Measurements from ENCODE around the gene SOCS2. TPM values are rescaled to one million over a fixed set of nuclear protein-coding genes. Genes with fewer than 3 reads are reported as not detected.

The SOCS2 gene, protein sequence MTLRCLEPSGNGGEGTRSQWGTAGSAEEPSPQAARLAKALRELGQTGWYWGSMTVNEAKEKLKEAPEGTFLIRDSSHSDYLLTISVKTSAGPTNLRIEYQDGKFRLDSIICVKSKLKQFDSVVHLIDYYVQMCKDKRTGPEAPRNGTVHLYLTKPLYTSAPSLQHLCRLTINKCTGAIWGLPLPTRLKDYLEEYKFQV
- total RNA-seq (2016; rRNA removed; fragmentation: Illumina TruSeq; extraction: Trizol): 1.5 and 2.4 TPM in 2 replicates
- 0.53 and 0.61 TPM in 2 replicates for total RNA-seq (2016; cell fraction: cytosol; rRNA removed; fragmentation: Illumina TruSeq; extraction: Trizol; ENCODE audit: low read depth)
- 1.4 and 1.9 TPM in 2 replicates for total RNA-seq (2016; cell fraction: insoluble cytoplasmic fraction; rRNA removed; fragmentation: Illumina TruSeq; extraction: Trizol)
- total RNA-seq (2016; cell fraction: membrane; rRNA removed; fragmentation: Illumina TruSeq; extraction: Trizol): 1.4 and 2.1 TPM in 2 replicates
- 3.1 and 4.0 TPM in 2 replicates for total RNA-seq (2016; cell fraction: nucleus; rRNA removed; fragmentation: Illumina TruSeq; extraction: Trizol)
- 0.62 and 0.89 TPM in 2 replicates for polyA plus RNA-seq (2011; rRNA removed)
- 0.51 and 0.54 TPM in 2 replicates for polyA plus RNA-seq (2011; cell fraction: cytosol; rRNA removed)
- 1.6 and 1.9 TPM in 2 replicates for polyA plus RNA-seq (2011; cell fraction: nucleus; rRNA removed)
- polyA plus RNA-seq (2012): 0.39 and 0.57 TPM in 2 replicates
- polyA plus RNA-seq (2016; cell fraction: cytosol; fragmentation: Illumina TruSeq; extraction: Trizol; ENCODE audit: low read depth): 0.50 and 0.75 TPM in 2 replicates
- polyA plus RNA-seq (2016; cell fraction: insoluble cytoplasmic fraction; fragmentation: Illumina TruSeq; extraction: Trizol; ENCODE audit: low read depth): 2.4 and 2.5 TPM in 2 replicates
- polyA plus RNA-seq (2016; cell fraction: membrane; fragmentation: Illumina TruSeq; extraction: Trizol; ENCODE audit: low read depth): 2.0 and 2.7 TPM in 2 replicates
- 4.5 and 5.6 TPM in 2 replicates for polyA plus RNA-seq (2016; cell fraction: nucleus; fragmentation: Illumina TruSeq; extraction: Trizol; ENCODE audit: insufficient read depth, low read depth)
- polyA minus RNA-seq (2011; rRNA and poly(A)+ RNA removed; ENCODE audit: low replicate concordance): 0.60 and 0.96 TPM in 2 replicates
- polyA minus RNA-seq (2011; cell fraction: cytosol; rRNA and poly(A)+ RNA removed): 1.2 TPM in 1 of 2 replicates, not detected in the other
- 1.8 and 1.9 TPM in 2 replicates for polyA minus RNA-seq (2011; cell fraction: nucleus; rRNA and poly(A)+ RNA removed)
- Bru-seq, nascent RNA: percentile 41 among the genes with signal in this experiment
- percentile 48 among the genes with signal in this experiment for BruChase-seq, experiment 1, labeled RNA remaining after a 6-hour chase
- percentile 52 among the genes with signal in this experiment for BruChase-seq, experiment 2, labeled RNA remaining after a 2-hour chase
- long read RNA-seq, experiment 1: 0 reads
- long read RNA-seq, experiment 2, partial matches to known transcripts: 0 of 3 reads
- long read RNA-seq, experiment 2, other reads (novel, unspliced or antisense): 3 of 3 reads

GRCh38 chr12:93571925-93572711 is at the start of gene SOCS2:
SOCS2 (plus strand) TSS chr12:93572675; CDS start chr12:93572898, 223 bp downstream.
- Histone ChIP-seq H3K79me2 (ENCODE audit: insufficient read depth, low read length) (no peaks in the 10 kb centered on the region), H3K4me3 (replicated peaks in 1 of 3; ENCODE audit: insufficient read depth in 1 of 3, low read depth in 2 of 3, low read length in 3 of 3) (peak within 1 kb of the TSS; percentile 64 to 81 (median 71); a peak in 3 of 6 replicates), H3K9ac (ENCODE audit: insufficient read depth, low read depth, low read length) (no peak within 1 kb of the TSS; the same call in 1 of the 2 replicates), H2AFZ (ENCODE audit: low read length) (no peak within 1 kb of the TSS), H3K27me3 (ENCODE audit: control insufficient read depth in 1 of 2, insufficient read depth in 2 of 2, low read length in 2 of 2) (peaks cover 3 to 24% of the 10 kb centered on the region in 2 experiments; a peak in 4 of 5 replicates), H4K20me1 (ENCODE audit: insufficient read depth, low read length) (no peaks in the 10 kb centered on the region), H3K4me2 (ENCODE audit: low read depth, low read length) (peak within 1 kb of the TSS; percentile 97), H3K36me3 (replicated peaks in 1 of 2; ENCODE audit: control insufficient read depth in 1 of 2, insufficient read depth in 2 of 2, low read length in 2 of 2) (no peaks in the 10 kb centered on the region), H3K27ac (ENCODE audit: extremely low read length, insufficient read depth, low read length) (no peak within 1 kb of the TSS), H3K4me1 (ENCODE audit: insufficient read depth, low read length) (peaks cover 18% of the 10 kb centered on the region), H3K9me3 (ENCODE audit: low read length) (no peaks in the 10 kb centered on the region)
- in situ Hi-C loops (cut with HindIII; ENCODE audit: extremely low pct_ligation_motif_present, low pct_unique_long_range_greater_than_20kb): loop anchor here (5.0 kb wide), 2 partner anchors 170 to 530 kb away; no protein-coding TSS in a partner anchor
- intact Hi-C loops (cut with micrococcal nuclease; ENCODE audit: unreplicated experiment): loop anchor here (2.0 kb wide), 1 partner anchor 91 kb away; no protein-coding TSS in a partner anchor
- no peak for DNase-seq (ENCODE audit: low spot score)
- BruUV-seq (replicated peaks): no TSS peak
- peak; percentile 17 for ATAC-seq
- CTCF ChIA-PET (ENCODE audit: low intra/inter-chr PET ratio, low total read pairs): no interaction called here
- no peak for FAIRE-seq
- 54% methylated on average over 27 of the region's 59 CpGs for WGBS (ENCODE audit: low lambda C conversion rate)
- POLR2A ChIA-PET: no interaction called here
- TF ChIP-seq HMG20A (CRISPR knock-in tag; IDR thresholded peaks at IDR 0.05; ENCODE audit: borderline replicate concordance) (no peak), ZHX2 (IDR thresholded peaks at IDR 0.05; ENCODE audit: low read depth) (no peak), ZHX2 (CRISPR knock-in tag; IDR thresholded peaks at IDR 0.05; ENCODE audit: borderline replicate concordance) (no peak), RNF2 (conservative IDR thresholded peaks at IDR 0.05; ENCODE audit: low read depth) (peak; percentile 48), XBP1 (CRISPR knock-in tag; IDR thresholded peaks at IDR 0.05) (no peak), THYN1 (CRISPR knock-in tag; IDR thresholded peaks at IDR 0.05; ENCODE audit: borderline replicate concordance, low read depth) (no peak), BCL6 (CRISPR knock-in tag; IDR thresholded peaks at IDR 0.05) (peak; percentile 93), REXO4 (CRISPR knock-in tag; IDR thresholded peaks at IDR 0.05; ENCODE audit: borderline replicate concordance) (no peak), LCORL (IDR thresholded peaks at IDR 0.05) (no peak), LCORL (CRISPR knock-in tag; IDR thresholded peaks at IDR 0.05) (0 out of 2 replicates have a peak, but pooled peaks have one; percentile 20)
